Skeletal muscle cell (primary cell): Measurements from ENCODE around the gene KCNQ5.

Experiments
- DNase-seq: peaks from one replicate; pipeline ENCODE4 v3.0.0-alpha.2; 2010; ENCODE audit warnings: low read depth
- H3K4me3 ChIP-seq: 2 replicates; pipeline ENCODE4 v1.5.1; 2011; ENCODE audit warnings: low read depth, mild to moderate bottlenecking, control low read depth, low read length, moderate library complexity

KCNQ5 gene

GRCh38 chr6:72669324-72669723 is 47.5 kb downstream of the KCNQ5 start:
- H3K4me3 ChIP-seq, result no peak overlapping the region
- DNase-seq, result no peak

DNA sequence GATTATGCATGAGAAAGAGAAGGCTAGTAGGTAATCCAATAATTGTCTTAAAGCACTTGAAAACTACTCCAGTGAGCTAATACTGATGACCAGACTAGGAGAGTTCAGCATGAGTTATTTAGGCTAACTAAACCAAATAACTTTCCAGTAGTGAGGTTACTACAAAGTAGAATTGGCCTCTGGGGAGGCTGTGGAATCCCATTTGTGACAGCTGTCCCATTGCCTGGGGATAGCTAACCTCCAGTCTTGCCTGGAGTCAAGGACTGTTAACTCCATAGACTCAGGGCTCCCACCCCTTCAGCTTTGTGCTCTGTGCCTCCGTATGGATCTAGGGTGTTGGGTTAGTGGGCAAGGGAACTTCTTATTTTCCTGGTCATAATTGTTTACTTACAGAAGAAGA is 51.0 kb downstream of the KCNQ5 start:
- no peak for DNase-seq
- H3K4me3 ChIP-seq, result no peak overlapping the region

- H3K4me3 ChIP-seq, result no peak overlapping the region
- DNase-seq, result no peak
Observed at GRCh38 chr6:72674842-72675241, 53.0 kb downstream of the KCNQ5 start.

- no peak overlapping the region for H3K4me3 ChIP-seq
- no peak for DNase-seq
Observed at GRCh38 chr6:72675396-72675795, 53.5 kb downstream of the KCNQ5 start.

- no peak overlapping the region for H3K4me3 ChIP-seq
- no peak for DNase-seq
Observed at GRCh38 chr6:72676995-72677394, 55.1 kb downstream of the KCNQ5 start.

DNA sequence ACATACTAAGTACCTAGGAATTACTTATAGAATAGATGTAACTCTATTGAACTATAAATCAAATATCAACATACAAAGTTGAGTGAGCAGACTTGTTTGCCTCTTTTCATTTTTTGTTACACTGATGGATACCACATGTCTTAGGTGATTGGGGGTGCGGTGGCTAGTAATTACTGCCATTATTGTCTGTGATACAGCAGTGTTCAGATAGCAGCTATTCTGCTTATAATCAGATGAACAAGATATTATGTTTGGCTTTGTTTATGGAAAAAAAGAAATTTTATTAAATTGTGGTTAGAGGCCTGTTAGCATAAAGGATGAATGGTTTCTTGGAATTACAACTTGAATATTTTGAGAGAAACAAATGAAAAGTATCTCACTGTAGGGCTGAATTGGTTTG is 55.9 kb downstream of the KCNQ5 start:
- DNase-seq, result no peak
- no peak overlapping the region for H3K4me3 ChIP-seq

DNA sequence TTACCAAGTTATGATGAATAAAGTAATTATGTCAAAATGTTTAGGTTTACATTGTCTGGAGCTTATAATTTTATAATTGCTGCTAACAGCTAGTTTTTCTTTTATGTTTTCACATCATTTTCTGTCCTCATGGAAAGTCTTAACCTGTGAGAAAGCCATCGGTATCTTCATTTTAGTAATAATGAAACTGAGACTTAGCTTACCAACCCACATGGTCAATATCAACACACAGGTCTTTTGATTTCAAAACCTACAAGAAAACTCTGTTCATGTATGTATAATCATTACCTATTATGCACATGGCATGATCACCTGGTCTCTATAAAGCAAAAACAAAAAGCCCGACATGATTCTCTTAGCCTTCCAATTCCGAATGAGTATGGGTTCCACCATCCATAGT is 61.9 kb downstream of the KCNQ5 start:
- no peak for DNase-seq
- no peak overlapping the region for H3K4me3 ChIP-seq

GRCh38 chr6:72689107-72689954 is 67.5 kb downstream of the KCNQ5 start:
- DNase-seq, result no peak
- no peak overlapping the region for H3K4me3 ChIP-seq

DNA sequence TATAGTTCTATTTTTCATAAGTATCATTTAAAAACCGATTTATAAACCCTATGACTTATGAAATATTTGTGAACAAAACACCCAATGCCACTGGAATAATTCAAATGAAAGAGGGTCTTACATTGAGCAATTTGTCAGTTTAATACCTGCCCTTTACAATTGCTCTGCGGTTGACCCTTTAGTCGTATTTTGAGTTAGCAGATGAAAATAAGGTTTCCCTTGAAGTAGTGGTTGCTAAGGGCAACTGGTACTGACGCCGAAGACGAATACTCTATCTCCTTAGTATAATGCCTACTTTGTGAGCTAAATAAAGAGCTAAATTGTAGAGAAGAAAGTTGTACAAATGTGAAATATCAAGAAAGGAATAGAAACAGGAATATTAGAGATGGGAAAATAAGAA is 69.4 kb downstream of the KCNQ5 start:
- no peak for DNase-seq
- H3K4me3 ChIP-seq, result no peak overlapping the region

DNA sequence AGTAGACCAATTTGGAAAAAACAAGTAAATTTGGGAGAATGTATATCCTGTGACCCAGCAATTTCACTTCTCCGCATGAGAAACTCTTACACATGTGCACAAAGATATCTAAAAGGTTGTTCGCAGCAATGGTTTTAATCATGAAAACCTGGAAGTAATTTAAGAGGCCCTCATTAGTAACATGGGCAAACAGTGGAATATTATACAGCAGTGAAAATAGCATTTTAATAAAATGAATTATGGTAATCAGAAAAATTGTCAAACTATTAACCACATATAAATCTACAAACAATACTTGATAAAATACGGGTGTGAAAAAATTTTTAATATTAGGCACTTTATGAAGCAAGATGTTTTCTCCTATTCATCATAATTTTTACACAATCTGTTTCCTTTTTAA is 74.2 kb downstream of the KCNQ5 start:
- H3K4me3 ChIP-seq, result no peak overlapping the region
- DNase-seq, result no peak

- no peak for DNase-seq
- H3K4me3 ChIP-seq, result no peak overlapping the region
Observed at GRCh38 chr6:72699159-72699558, 77.3 kb downstream of the KCNQ5 start.

DNA sequence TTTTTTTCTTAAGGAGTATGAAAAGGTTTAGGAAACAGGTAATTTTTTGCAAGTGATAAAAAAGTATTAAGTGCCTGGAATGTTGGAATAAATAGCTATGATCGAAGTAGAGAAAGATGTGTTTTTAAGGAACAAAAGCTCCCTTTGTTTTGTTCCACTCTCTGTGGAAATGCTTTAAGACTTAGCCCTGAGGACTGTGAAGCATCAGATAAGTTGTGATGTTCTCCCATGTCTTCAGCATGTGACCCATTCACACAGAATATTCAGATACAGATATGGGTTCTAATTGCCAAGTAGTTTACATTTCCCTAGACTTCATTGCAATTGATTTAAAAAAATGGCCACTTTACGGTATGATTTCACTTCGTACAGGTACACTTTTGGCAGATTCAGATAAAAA is 80.6 kb downstream of the KCNQ5 start:
- DNase-seq, result no peak
- no peak overlapping the region for H3K4me3 ChIP-seq

DNA sequence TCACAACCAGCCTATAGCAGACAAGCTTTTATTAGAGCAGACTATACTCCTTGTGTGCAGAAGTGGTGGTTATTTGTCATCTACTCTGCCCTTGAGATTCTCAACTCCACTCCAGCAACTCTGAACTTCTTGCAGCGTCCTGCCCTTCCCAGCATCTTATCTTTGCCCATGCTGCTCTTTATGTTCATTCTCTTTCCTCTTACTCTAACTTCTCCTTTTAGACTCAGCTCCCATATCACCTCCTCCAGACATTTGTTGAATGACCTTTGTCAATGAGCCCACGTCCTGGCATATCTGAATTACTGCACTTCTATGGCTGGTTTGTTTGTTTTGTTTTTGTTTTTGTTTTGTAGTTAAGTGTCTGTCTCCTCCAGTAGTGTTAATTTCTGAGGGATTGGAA is 81.2 kb downstream of the KCNQ5 start:
- no peak for DNase-seq
- no peak overlapping the region for H3K4me3 ChIP-seq

DNA sequence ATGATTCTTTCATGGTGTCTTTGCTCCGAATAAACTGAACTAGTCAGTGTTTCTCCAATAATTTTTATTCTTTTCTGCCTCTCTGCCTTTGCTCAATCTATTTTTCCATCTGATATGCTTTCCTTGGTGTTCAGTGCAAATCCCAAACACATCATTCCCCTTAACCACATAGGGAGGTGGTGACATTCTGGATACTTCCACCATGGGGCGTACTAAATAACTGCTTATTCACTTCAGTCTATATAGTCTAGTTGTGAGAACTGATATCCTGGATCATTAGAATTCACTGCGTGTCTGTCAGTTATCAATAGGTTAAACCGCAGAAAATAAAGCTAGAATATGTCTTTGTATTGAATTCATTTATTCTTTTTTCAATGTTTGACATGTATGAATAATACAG is 83.1 kb downstream of the KCNQ5 start:
- DNase-seq, result no peak
- no peak overlapping the region for H3K4me3 ChIP-seq

GRCh38 chr6:72709431-72709830 is 87.6 kb downstream of the KCNQ5 start:
- DNase-seq, result no peak
- no peak overlapping the region for H3K4me3 ChIP-seq

- no peak overlapping the region for H3K4me3 ChIP-seq
- DNase-seq, result no peak
Observed at GRCh38 chr6:72711731-72712130, 89.9 kb downstream of the KCNQ5 start.

DNA sequence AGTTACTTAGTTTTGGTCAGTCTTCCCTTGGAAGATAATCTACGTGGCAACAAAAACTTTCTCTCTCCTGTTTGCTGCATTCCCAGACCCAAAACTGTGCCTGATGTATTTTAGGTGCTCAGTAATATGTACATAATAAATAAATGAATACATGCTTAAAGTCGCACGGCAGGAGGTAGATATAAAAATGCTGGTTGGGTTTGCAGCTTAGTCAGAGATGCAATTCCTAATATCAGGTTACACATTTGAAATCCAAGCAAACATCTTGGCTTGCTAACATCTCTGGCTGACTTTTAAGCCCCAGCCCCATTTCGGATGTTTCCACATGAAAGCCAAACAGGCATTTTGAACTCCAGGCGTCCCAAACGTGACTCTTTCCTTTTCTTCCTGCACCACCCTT is 91.0 kb downstream of the KCNQ5 start:
- DNase-seq, result no peak

DNA sequence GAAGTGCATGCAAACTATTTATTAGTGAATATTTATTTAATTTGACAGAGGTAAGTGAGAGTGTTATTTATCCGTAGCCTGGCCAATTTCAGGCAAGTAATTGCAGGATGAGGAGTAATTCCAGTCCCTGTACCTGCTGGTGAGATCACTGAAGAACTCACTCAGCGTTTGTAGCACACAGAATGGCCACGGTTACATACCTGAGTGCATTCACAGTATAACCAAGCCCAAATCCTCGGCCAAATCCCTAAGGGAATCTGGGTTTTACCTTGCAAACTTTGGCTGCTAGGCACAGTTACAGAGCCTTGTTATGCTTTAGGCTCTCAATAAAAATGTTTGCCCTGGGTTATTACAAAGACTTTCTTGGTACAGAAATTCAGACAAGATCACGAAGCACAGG is 93.3 kb downstream of the KCNQ5 start:
- H3K4me3 ChIP-seq, result no peak overlapping the region
- no peak for DNase-seq

More for the DNA sequence above, 91.0 kb downstream of the KCNQ5 start:
- H3K4me3 ChIP-seq, result no peak overlapping the region

DNA sequence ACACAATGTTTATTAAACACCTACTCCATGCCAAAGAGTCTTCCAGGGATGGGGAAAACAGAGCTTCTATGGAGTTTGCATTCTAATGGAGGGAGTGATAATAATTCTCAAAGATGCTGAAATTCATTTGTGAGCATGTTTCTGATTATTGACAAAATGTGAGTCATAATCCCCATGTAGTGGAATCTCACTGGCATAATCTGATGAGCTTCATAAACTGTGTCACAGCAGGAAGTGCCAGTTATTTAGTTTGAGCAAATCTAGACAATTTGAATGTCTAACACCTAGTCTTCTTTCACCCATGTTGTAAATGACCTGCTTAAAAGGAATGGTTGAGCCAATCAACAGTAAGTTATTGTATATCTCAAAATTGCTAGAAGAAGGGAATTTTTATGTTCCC is 95.1 kb downstream of the KCNQ5 start:
- no peak for DNase-seq
- H3K4me3 ChIP-seq, result no peak overlapping the region

GRCh38 chr6:72720464-72720863 is 98.6 kb downstream of the KCNQ5 start:
- no peak overlapping the region for H3K4me3 ChIP-seq
- DNase-seq, result no peak

- no peak overlapping the region for H3K4me3 ChIP-seq
- no peak for DNase-seq
Observed at GRCh38 chr6:72721346-72721745, 99.5 kb downstream of the KCNQ5 start.

GRCh38 chr6:72724545-72724944 is 102.7 kb downstream of the KCNQ5 start:
- no peak overlapping the region for H3K4me3 ChIP-seq
- no peak for DNase-seq
